Measurements from ENCODE around the gene MUC6. TPM values are rescaled to one million over a fixed set of nuclear protein-coding genes. Genes with fewer than 3 reads are reported as not detected.

MUC6 gene
- total RNA-seq, 3 donors from 2014 or later: not detected

GRCh38 chr11:1023811-1024596, 12.5 kb downstream of the MUC6 start:
- DNase-seq (no peak), ATAC-seq (no peak)
- intact Hi-C loops (cut with DNase I, micrococcal nuclease): no loop called here
- TF ChIP-seq CTCF (IDR thresholded peaks at IDR 0.05): no peak
- Histone ChIP-seq H3K9me3 (no peaks in the 10 kb centered on the region), H3K4me3 (no peak overlapping the region), H3K36me3 (ENCODE audit: low read depth) (no peaks in the 10 kb centered on the region), H3K4me1 (ENCODE audit: low read depth) (no peaks in the 10 kb centered on the region)

- no peak for TF ChIP-seq CTCF (IDR thresholded peaks at IDR 0.05)
- Histone ChIP-seq H3K4me3 (no peak overlapping the region), H3K36me3 (ENCODE audit: low read depth) (no peaks in the 10 kb centered on the region), H3K9me3 (no peaks in the 10 kb centered on the region), H3K4me1 (ENCODE audit: low read depth) (no peaks in the 10 kb centered on the region)
- intact Hi-C loops (cut with DNase I, micrococcal nuclease): no loop called here
- DNase-seq: no peak
- no peak for ATAC-seq
Measured at GRCh38 chr11:1022908-1023810, 13.4 kb downstream of the MUC6 start.

GRCh38 chr11:1022411-1022810, 14.1 kb downstream of the MUC6 start:
- TF ChIP-seq CTCF (IDR thresholded peaks at IDR 0.05): no peak
- intact Hi-C loops (cut with DNase I, micrococcal nuclease): no loop called here
- ATAC-seq (no peak), DNase-seq (no peak)
- Histone ChIP-seq H3K9me3 (no peaks in the 10 kb centered on the region), H3K4me3 (no peak overlapping the region), H3K4me1 (ENCODE audit: low read depth) (no peaks in the 10 kb centered on the region), H3K36me3 (ENCODE audit: low read depth) (no peaks in the 10 kb centered on the region)

- no peak for ATAC-seq
- TF ChIP-seq CTCF (IDR thresholded peaks at IDR 0.05): no peak
- no peak for DNase-seq
- Histone ChIP-seq H3K4me3 (no peak overlapping the region), H3K4me1 (ENCODE audit: low read depth) (no peaks in the 10 kb centered on the region), H3K9me3 (no peaks in the 10 kb centered on the region), H3K36me3 (ENCODE audit: low read depth) (no peaks in the 10 kb centered on the region)
- intact Hi-C loops (cut with DNase I, micrococcal nuclease): no loop called here
Measured at GRCh38 chr11:1020211-1020905, 16.2 kb downstream of the MUC6 start.

GRCh38 chr11:1019321-1019910, 17.1 kb downstream of the MUC6 start:
- no peak for ATAC-seq
- no peaks in the 10 kb centered on the region for H3K36me3 ChIP-seq (ENCODE audit: low read depth)
- intact Hi-C loops (cut with DNase I, micrococcal nuclease): no loop called here
- H3K4me1 ChIP-seq (ENCODE audit: low read depth): no peaks in the 10 kb centered on the region
- no peak for TF ChIP-seq CTCF (IDR thresholded peaks at IDR 0.05)
- no peak overlapping the region for H3K4me3 ChIP-seq
- DNase-seq: no peak
- H3K9me3 ChIP-seq: no peaks in the 10 kb centered on the region
